ENCODE measurements around the gene RNPEP.
A peak's percentile ranks its signal among the peaks of the same experiment; 100 is the strongest.
"Not testable (repeated sequence)": the region's sequence is repeated elsewhere in the genome, so short reads cannot be mapped to it uniquely, and the experiment has no call there.

Gene RNPEP

GRCh38 chr1:201982623-201983379, at the start of gene RNPEP:
TSS of gene RNPEP (plus strand) at chr1:201982648. CDS start at chr1:201982667, 19 bp downstream.
- H3K4me1 ChIP-seq (ENCODE audit: insufficient read depth, low read length), result peaks cover 12% of the 10 kb centered on the region; the same call in 1 of the 2 replicates
- H3K9me3 ChIP-seq (ENCODE audit: control insufficient read depth, insufficient read depth, low read length), result no peaks in the 10 kb centered on the region
- H3K9ac ChIP-seq (ENCODE audit: low read depth, low read length), result peak within 1 kb of the TSS; percentile 92
- no peaks in the 10 kb centered on the region for H3K36me3 ChIP-seq (ENCODE audit: insufficient read depth, low read length)

DNA sequence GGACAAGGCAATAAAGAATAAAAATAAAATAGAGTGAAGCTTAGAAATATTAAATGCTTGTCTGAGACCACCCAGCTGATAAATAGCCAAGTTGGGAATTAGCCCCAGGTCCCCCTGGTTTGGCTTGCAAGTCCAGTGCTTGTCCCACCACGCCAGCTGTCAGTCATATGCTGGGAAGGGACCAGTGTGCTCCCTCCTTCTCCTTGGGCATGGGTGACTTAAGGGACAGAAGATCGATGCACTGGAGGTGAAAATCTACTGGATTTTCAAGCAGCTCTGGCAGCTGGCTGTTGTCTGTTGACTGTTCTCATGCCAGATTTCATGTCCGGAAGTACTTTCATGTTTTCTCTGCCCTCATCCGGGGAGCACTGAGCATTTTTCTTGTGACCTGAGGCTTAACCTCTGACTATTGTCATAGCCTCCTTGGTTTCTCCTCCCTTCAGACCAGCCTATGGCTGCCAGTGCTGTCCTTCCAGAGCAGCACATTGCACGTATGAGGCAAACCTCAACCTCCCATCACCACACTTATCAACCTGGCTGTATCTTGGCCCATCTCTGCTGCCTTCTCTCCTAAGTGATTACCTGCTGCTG, 48.5 kb upstream of the RNPEP start:
- H3K9ac ChIP-seq (ENCODE audit: low read depth, low read length), result no peak overlapping the region
- no peaks in the 10 kb centered on the region for H3K36me3 ChIP-seq (ENCODE audit: insufficient read depth, low read length)
- no peaks in the 10 kb centered on the region for H3K9me3 ChIP-seq (ENCODE audit: control insufficient read depth, insufficient read depth, low read length)
- peaks cover 7% of the 10 kb centered on the region; the same call in 1 of the 2 replicates for H3K4me1 ChIP-seq (ENCODE audit: insufficient read depth, low read length)

DNA sequence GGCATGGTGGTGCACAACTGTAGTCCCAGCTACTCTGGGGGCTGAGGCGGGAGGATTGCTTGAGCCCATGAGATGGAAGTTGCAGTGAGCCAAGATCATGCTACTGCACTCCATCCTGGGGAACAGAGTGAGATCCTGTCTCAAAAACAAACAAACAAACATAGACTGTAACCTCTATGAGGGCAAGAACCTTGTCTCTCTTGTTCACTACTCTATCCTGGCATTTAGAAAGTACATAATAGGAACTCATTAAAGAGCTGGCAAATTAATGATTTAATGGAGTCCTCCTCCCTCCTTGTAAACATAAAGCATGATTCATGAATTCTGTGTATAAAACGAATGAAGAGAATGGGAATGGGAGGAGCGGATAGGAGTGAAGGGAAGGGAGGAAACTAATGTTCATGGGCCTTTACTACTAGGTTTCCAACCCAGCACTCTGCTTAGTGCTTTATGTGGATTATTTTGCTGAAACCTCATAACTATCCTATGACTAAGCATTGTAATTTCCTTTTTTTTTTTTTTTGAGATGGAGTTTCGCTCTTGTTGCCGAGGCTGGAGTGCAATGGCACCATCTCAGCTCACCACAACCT, 44.7 kb upstream of the RNPEP start:
- H3K4me1 ChIP-seq (ENCODE audit: insufficient read depth, low read length), result peaks cover 18% of the 10 kb centered on the region; the same call in 1 of the 2 replicates
- no peaks in the 10 kb centered on the region for H3K36me3 ChIP-seq (ENCODE audit: insufficient read depth, low read length)
- H3K9me3 ChIP-seq (ENCODE audit: control insufficient read depth, insufficient read depth, low read length), result no peaks in the 10 kb centered on the region
- no peak overlapping the region for H3K9ac ChIP-seq (ENCODE audit: low read depth, low read length)

GRCh38 chr1:201938440-201939035, 43.9 kb upstream of the RNPEP start:
- Histone ChIP-seq H3K9ac (ENCODE audit: low read depth, low read length) (no peak overlapping the region), H3K4me1 (ENCODE audit: insufficient read depth, low read length) (peaks cover 18% of the 10 kb centered on the region; the same call in 1 of the 2 replicates), H3K36me3 (ENCODE audit: insufficient read depth, low read length) (no peaks in the 10 kb centered on the region), H3K9me3 (ENCODE audit: control insufficient read depth, insufficient read depth, low read length) (no peaks in the 10 kb centered on the region)

DNA sequence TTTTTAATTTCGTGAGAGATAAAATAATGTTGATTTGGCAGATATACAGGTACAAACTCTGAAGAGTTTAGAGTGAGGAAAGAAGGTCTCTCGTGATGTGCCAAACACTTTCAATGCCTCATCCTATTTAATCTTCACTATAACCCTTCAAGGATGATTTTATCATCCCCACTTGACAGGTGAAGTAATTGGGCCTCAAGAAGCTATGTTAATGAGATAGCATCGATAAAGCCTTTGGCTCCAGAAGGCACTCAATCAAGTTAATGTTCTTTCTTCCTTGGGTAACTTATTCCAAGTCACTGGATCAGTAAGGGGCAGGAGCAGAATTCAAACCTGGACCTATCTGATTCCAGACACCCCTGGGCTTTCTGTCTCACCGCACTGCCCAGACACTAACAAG, 43.3 kb upstream of the RNPEP start:
- H3K9me3 ChIP-seq (ENCODE audit: control insufficient read depth, insufficient read depth, low read length), result no peaks in the 10 kb centered on the region
- H3K9ac ChIP-seq (ENCODE audit: low read depth, low read length), result no peak overlapping the region
- no peaks in the 10 kb centered on the region for H3K36me3 ChIP-seq (ENCODE audit: insufficient read depth, low read length)
- H3K4me1 ChIP-seq (ENCODE audit: insufficient read depth, low read length), result peaks cover 18% of the 10 kb centered on the region; the same call in 1 of the 2 replicates

DNA sequence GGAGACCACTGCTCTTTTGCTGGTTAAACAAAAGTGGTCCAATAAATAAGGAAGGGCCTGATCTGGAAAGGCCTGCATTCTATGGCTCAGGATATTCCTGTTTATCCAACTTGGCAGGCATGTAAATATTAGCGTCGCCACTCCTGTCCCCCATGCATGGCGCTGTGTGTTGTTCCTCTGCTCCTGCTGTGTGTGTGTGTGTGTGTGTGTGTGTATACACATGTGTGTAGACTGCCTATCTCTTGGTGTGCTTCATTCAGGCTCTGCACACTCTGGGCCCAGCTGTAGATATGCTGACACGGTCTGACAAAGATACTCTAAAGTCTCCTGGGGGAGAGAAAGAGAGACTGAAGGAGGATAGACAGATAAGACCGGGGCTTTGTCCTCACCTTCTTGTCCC, 42.9 kb upstream of the RNPEP start:
- Histone ChIP-seq H3K9ac (ENCODE audit: low read depth, low read length) (no peak overlapping the region), H3K4me1 (ENCODE audit: insufficient read depth, low read length) (peaks cover 18% of the 10 kb centered on the region; the same call in 1 of the 2 replicates), H3K9me3 (ENCODE audit: control insufficient read depth, insufficient read depth, low read length) (no peaks in the 10 kb centered on the region), H3K36me3 (ENCODE audit: insufficient read depth, low read length) (no peaks in the 10 kb centered on the region)

DNA sequence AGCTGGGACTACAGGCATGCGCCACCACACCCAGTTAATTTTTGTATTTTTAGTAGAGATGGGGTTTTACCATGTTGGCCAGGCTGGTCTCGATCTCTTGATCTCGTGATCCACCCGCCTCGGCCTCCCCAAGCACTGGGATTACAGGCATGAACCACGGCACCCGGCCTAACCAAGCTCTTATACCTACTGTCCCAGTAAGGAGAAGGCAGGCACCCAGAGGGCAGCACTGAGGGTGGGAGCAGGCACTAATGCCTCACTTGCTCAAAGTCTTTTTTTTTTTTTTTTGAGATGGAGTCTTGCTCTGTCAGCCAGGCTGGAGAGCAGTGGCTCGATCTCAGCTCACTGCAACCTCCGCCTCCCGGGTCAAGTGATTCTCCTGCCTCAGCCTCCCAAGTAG, 42.1 kb upstream of the RNPEP start:
- not testable (repeated sequence) for H3K36me3 ChIP-seq (ENCODE audit: insufficient read depth, low read length); H3K9me3 ChIP-seq (ENCODE audit: control insufficient read depth, insufficient read depth, low read length); H3K9ac ChIP-seq (ENCODE audit: low read depth, low read length)
- peaks cover 21% of the 10 kb centered on the region; the same call in 1 of the 2 replicates for H3K4me1 ChIP-seq (ENCODE audit: insufficient read depth, low read length)

DNA sequence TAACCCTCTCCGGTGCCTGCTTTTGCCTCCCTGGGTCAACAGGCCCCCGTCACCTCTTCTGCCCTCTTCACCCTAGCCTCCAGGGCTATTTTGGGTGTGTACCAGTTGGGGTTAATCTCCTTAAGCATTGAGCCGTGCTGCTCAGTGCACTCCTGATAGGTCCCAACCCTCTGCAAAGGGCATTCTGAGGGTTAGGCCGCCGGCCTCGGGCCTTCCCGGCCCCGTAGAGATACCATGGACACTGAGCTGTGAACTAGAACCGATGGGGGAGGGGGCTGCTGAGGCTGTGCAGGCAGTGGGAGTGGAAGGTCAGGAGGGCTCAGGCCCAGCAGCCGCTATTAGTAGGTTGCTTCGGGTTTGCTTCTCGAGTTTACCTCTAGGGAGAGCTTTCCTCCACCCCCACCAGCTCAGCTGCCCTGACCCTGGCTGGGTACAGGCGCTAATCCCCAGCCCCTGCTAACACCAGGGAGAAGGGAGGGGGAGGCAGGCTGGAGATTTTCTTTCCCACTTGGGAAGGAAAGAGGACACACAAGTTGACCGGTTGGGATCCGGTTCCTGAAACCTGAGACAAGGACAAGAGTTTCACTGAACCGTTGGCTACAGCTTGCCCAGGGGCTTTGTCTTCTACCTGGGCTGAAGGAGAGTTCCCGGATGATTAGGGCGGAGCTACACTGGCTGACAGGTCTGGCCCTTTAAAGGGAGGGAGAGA, 40.9 kb upstream of the RNPEP start:
- Histone ChIP-seq H3K9me3 (ENCODE audit: control insufficient read depth, insufficient read depth, low read length) (no peaks in the 10 kb centered on the region), H3K36me3 (ENCODE audit: insufficient read depth, low read length) (no peaks in the 10 kb centered on the region), H3K9ac (ENCODE audit: low read depth, low read length) (peak overlapping the region; percentile 29), H3K4me1 (ENCODE audit: insufficient read depth, low read length) (peaks cover 21% of the 10 kb centered on the region; the same call in 1 of the 2 replicates)

DNA sequence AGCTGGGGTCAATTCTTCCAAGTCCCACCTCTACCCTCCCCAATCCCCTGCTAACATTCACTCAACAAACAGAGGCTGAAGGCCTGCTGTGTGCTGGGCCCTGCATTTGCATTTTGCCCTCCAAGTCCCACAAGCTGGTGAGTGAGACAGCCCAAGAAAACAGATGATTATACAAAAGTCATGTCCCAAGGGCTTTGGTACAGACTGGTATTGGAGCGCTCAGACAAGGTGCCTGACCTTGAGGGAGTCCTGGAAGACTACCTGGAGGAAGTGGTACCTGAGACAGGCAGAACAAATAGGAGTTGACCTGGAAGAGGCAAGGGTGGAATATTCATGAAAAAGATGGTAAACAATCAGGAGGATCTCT, 40.3 kb upstream of the RNPEP start:
- H3K4me1 ChIP-seq (ENCODE audit: insufficient read depth, low read length), result peaks cover 21% of the 10 kb centered on the region; the same call in 1 of the 2 replicates
- H3K9ac ChIP-seq (ENCODE audit: low read depth, low read length), result peak overlapping the region; percentile 29
- H3K9me3 ChIP-seq (ENCODE audit: control insufficient read depth, insufficient read depth, low read length), result no peaks in the 10 kb centered on the region
- no peaks in the 10 kb centered on the region for H3K36me3 ChIP-seq (ENCODE audit: insufficient read depth, low read length)

GRCh38 chr1:201944002-201944401, 38.4 kb upstream of the RNPEP start:
- Histone ChIP-seq H3K4me1 (ENCODE audit: insufficient read depth, low read length) (peaks cover 14% of the 10 kb centered on the region; the same call in 1 of the 2 replicates), H3K36me3 (ENCODE audit: insufficient read depth, low read length) (no peaks in the 10 kb centered on the region), H3K9me3 (ENCODE audit: control insufficient read depth, insufficient read depth, low read length) (no peaks in the 10 kb centered on the region), H3K9ac (ENCODE audit: low read depth, low read length) (no peak overlapping the region)

DNA sequence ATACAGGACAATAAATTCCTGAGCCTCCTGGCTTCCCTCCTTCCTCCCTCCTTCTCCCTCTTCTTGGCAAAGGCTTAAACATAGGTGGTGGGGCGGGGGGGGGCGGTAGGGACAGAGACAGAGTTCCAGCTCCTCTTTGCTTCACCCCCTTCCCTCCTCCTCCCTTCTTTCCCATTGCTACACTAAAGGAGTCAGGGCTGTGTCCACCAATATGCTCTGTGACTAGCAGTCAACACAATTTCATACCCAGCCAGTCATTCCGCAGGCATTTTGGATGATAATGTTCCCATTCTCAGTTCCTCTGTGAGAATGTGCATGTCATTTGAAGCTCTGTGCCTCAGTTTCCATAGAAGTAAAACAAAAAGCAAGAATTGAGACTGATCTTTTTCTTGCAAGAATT, 37.8 kb upstream of the RNPEP start:
- H3K36me3 ChIP-seq (ENCODE audit: insufficient read depth, low read length), result no peaks in the 10 kb centered on the region
- H3K4me1 ChIP-seq (ENCODE audit: insufficient read depth, low read length), result peaks cover 14% of the 10 kb centered on the region; the same call in 1 of the 2 replicates
- no peak overlapping the region for H3K9ac ChIP-seq (ENCODE audit: low read depth, low read length)
- no peaks in the 10 kb centered on the region for H3K9me3 ChIP-seq (ENCODE audit: control insufficient read depth, insufficient read depth, low read length)

GRCh38 chr1:201945157-201945556, 37.3 kb upstream of the RNPEP start:
- no peaks in the 10 kb centered on the region for H3K36me3 ChIP-seq (ENCODE audit: insufficient read depth, low read length)
- no peak overlapping the region for H3K9ac ChIP-seq (ENCODE audit: low read depth, low read length)
- H3K4me1 ChIP-seq (ENCODE audit: insufficient read depth, low read length), result peaks cover 14% of the 10 kb centered on the region; the same call in 1 of the 2 replicates
- no peaks in the 10 kb centered on the region for H3K9me3 ChIP-seq (ENCODE audit: control insufficient read depth, insufficient read depth, low read length)

GRCh38 chr1:201945863-201946223, 36.6 kb upstream of the RNPEP start:
- Histone ChIP-seq H3K9ac (ENCODE audit: low read depth, low read length) (peak overlapping the region; percentile 50; the same call in 1 of the 2 replicates), H3K9me3 (ENCODE audit: control insufficient read depth, insufficient read depth, low read length) (no peaks in the 10 kb centered on the region), H3K36me3 (ENCODE audit: insufficient read depth, low read length) (no peaks in the 10 kb centered on the region), H3K4me1 (ENCODE audit: insufficient read depth, low read length) (peaks cover 14% of the 10 kb centered on the region; the same call in 1 of the 2 replicates)

All from ES-I3 (cell line).